WTC11 (cell line): ENCODE data around the gene TSSC4. TPM values are rescaled to one million over a fixed set of nuclear protein-coding genes. Genes with fewer than 3 reads are reported as not detected.

Experiments used
- ATAC-seq: fragments of 200-7000 bp; cut with Tn5 transposase; 2 replicates; pipeline ENCODE4 v1.10.0; 2021; ENCODE audit warnings: mild to moderate bottlenecking, moderate library complexity
- CTCF ChIA-PET: fragments of 300-600 bp; sonication (Branson Sonifier 250); formaldehyde crosslinking; loops from one replicate; lab custom pipeline; 2021; ENCODE audit warnings: antibody characterized with exemption; lab: Charles Lee
- POLR2A ChIA-PET: fragments of 350-600 bp; sonication (Branson Sonifier 250); formaldehyde crosslinking; loops from one replicate; lab custom pipeline; 2021; ENCODE audit warnings: antibody characterized with exemption; lab: Charles Lee
- DNase-seq: peaks from one replicate; pipeline ENCODE4 v3.0.0; 2021; ENCODE audit warnings: low spot score
- H3K27ac Mint-ChIP-seq: 2 replicates; pipeline ENCODE4 v1.8.0; 2021; ENCODE audit warnings: mixed read lengths
- H3K27me3 Mint-ChIP-seq: 2 replicates; pipeline ENCODE4 v1.8.0; 2021; ENCODE audit warnings: low read depth, mild to moderate bottlenecking, moderate library complexity, mixed read lengths
- H3K36me3 Mint-ChIP-seq: 2 replicates; pipeline ENCODE4 v1.8.0; 2021; ENCODE audit warnings: mixed read lengths
- H3K4me1 Mint-ChIP-seq: 2 replicates; pipeline ENCODE4 v1.8.0; 2022; ENCODE audit warnings: mixed read lengths
- H3K4me3 Mint-ChIP-seq: 2 replicates; pipeline ENCODE4 v1.8.0; 2021; ENCODE audit warnings: mild to moderate bottlenecking, moderate library complexity, mixed read lengths
- H3K9me3 Mint-ChIP-seq: 2 replicates; pipeline ENCODE4 v1.8.0; 2021; ENCODE audit warnings: mixed read lengths
- FOXP1 ChIP-seq: sonication (generic); formaldehyde crosslinking; IDR thresholded peaks from 2 replicates; pipeline ENCODE4 v1.8.0; 2022; ENCODE audit warnings: missing genetic modification reagents, mild to moderate bottlenecking, moderate library complexity, borderline replicate concordance
- IRF2 ChIP-seq: sonication (generic); formaldehyde crosslinking; IDR thresholded peaks from 2 replicates; pipeline ENCODE4 v1.8.0; 2022; ENCODE audit warnings: low read depth, missing genetic modification reagents, borderline replicate concordance
- KAT7 ChIP-seq: sonication (generic); formaldehyde crosslinking; IDR thresholded peaks from 2 replicates; pipeline ENCODE4 v1.8.1; 2023; ENCODE audit warnings: missing genetic modification reagents, mild to moderate bottlenecking, borderline replicate concordance
- MYBL2 ChIP-seq: sonication (generic); formaldehyde crosslinking; IDR thresholded peaks from 2 replicates; pipeline ENCODE4 v1.8.1; 2023; ENCODE audit warnings: mild to moderate bottlenecking, moderate library complexity, missing genetic modification reagents
- NFATC4 ChIP-seq: fragments of 250-450 bp; sonication (Bioruptor Pico); IDR thresholded peaks from 2 replicates; pipeline ENCODE4 v1.9.0; 2021; ENCODE audit warnings: mild to moderate bottlenecking
- RELA ChIP-seq: sonication (generic); formaldehyde crosslinking; IDR thresholded peaks from 2 replicates; pipeline ENCODE4 v1.8.1; 2022; ENCODE audit warnings: missing genetic modification reagents, mild to moderate bottlenecking, borderline replicate concordance
- RORB ChIP-seq: fragments of 250-450 bp; sonication (Bioruptor Pico); IDR thresholded peaks from 2 replicates; pipeline ENCODE4 v1.9.0; 2021; ENCODE audit warnings: mild to moderate bottlenecking
- SOX15 ChIP-seq: fragments of 250-450 bp; sonication (Bioruptor Pico); IDR thresholded peaks from 2 replicates; pipeline ENCODE4 v1.9.0; 2021; ENCODE audit warnings: mild to moderate bottlenecking
- TCF7 ChIP-seq: sonication (generic); formaldehyde crosslinking; IDR thresholded peaks from 2 replicates; pipeline ENCODE4 v1.8.0; 2022; ENCODE audit warnings: mild to moderate bottlenecking, low read depth, missing genetic modification reagents, moderate library complexity
- ZNF138 ChIP-seq: sonication (generic); formaldehyde crosslinking; conservative IDR thresholded peaks from 2 replicates; pipeline ENCODE4 v1.8.1; 2022; ENCODE audit warnings: mild to moderate bottlenecking, moderate library complexity, missing genetic modification reagents
- ZNF219 ChIP-seq: sonication (generic); formaldehyde crosslinking; IDR thresholded peaks from 2 replicates; pipeline ENCODE4 v1.8.0; 2023; ENCODE audit warnings: missing genetic modification reagents, mild to moderate bottlenecking, borderline replicate concordance
- ZNF671 ChIP-seq: fragments of 250-450 bp; sonication (Bioruptor Pico); IDR thresholded peaks from 2 replicates; pipeline ENCODE4 v1.8.0; 2021; ENCODE audit warnings: mild to moderate bottlenecking
- total RNA-seq: library from RNA; stranded (reverse); gene quantifications from 3 replicates; pipeline ENCODE4 v1.2.3, GENCODE V29; 2021
- TF ChIP-seq, protein P1 (sequence below): fragments of 250-450 bp; sonication (Bioruptor Pico); IDR thresholded peaks from 2 replicates; pipeline ENCODE4 v1.9.0; 2021; ENCODE audit warnings: mild to moderate bottlenecking, borderline replicate concordance
- TF ChIP-seq, protein P2 (sequence below): sonication (generic); formaldehyde crosslinking; IDR thresholded peaks from 2 replicates; pipeline ENCODE4 v1.8.0; 2022; ENCODE audit warnings: mild to moderate bottlenecking, missing genetic modification reagents
- TF ChIP-seq, protein P3 (sequence below): sonication (generic); formaldehyde crosslinking; IDR thresholded peaks from 2 replicates; pipeline ENCODE4 v1.8.0; 2022; ENCODE audit warnings: mild to moderate bottlenecking, missing genetic modification reagents
- TF ChIP-seq, protein P4 (sequence below): sonication (generic); formaldehyde crosslinking; IDR thresholded peaks from 2 replicates; pipeline ENCODE4 v1.8.1; 2023; ENCODE audit warnings: mild to moderate bottlenecking, missing genetic modification reagents
- TF ChIP-seq, protein P5 (sequence below): fragments of 250-450 bp; sonication (Bioruptor Pico); IDR thresholded peaks from 2 replicates; pipeline ENCODE4 v1.9.0; 2021; ENCODE audit warnings: mild to moderate bottlenecking
- TF ChIP-seq, protein P6 (sequence below): fragments of 200-600 bp; IDR thresholded peaks from 2 replicates; pipeline ENCODE4 v1.8.0; 2022; ENCODE audit warnings: antibody characterized with exemption
- TF ChIP-seq, protein P7 (sequence below): sonication (generic); formaldehyde crosslinking; IDR thresholded peaks from 2 replicates; pipeline ENCODE4 v1.8.1; 2023; ENCODE audit warnings: mild to moderate bottlenecking, missing genetic modification reagents
- TF ChIP-seq, protein P8 (sequence below): fragments of 250-450 bp; sonication (Bioruptor Pico); IDR thresholded peaks from 2 replicates; pipeline ENCODE4 v1.9.0; 2021; ENCODE audit warnings: moderate library complexity, mild to moderate bottlenecking, inconsistent platforms, borderline replicate concordance
- TF ChIP-seq, protein P9 (sequence below): sonication (generic); formaldehyde crosslinking; IDR thresholded peaks from 2 replicates; pipeline ENCODE4 v1.8.1; 2022; ENCODE audit warnings: mild to moderate bottlenecking, missing genetic modification reagents, moderate library complexity, borderline replicate concordance

TSSC4 gene
- total RNA-seq, 1 experiment from 2014 or later, result 41.4 TPM

DNA sequence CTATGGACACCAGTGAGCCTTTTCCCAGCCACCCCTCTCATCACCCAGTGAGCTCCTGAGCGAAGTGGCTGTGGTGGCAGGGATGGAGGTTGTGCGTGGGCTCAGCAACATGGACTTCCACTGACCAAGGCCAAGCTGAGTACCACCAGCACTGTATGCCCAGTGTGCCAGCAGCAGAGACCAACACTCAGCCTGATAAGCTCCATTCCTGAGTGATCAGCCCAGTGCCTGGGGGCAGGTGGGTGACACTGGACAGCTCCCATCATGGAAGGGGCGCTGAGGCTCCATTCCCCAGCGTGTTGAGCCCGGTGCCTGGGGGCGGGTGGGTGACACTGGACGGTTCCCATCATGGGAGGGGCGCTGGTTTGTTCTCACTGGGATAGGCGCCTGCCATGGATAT is 41.0 kb upstream of the TSSC4 start (continued):
- TF ChIP-seq, protein P1, sequence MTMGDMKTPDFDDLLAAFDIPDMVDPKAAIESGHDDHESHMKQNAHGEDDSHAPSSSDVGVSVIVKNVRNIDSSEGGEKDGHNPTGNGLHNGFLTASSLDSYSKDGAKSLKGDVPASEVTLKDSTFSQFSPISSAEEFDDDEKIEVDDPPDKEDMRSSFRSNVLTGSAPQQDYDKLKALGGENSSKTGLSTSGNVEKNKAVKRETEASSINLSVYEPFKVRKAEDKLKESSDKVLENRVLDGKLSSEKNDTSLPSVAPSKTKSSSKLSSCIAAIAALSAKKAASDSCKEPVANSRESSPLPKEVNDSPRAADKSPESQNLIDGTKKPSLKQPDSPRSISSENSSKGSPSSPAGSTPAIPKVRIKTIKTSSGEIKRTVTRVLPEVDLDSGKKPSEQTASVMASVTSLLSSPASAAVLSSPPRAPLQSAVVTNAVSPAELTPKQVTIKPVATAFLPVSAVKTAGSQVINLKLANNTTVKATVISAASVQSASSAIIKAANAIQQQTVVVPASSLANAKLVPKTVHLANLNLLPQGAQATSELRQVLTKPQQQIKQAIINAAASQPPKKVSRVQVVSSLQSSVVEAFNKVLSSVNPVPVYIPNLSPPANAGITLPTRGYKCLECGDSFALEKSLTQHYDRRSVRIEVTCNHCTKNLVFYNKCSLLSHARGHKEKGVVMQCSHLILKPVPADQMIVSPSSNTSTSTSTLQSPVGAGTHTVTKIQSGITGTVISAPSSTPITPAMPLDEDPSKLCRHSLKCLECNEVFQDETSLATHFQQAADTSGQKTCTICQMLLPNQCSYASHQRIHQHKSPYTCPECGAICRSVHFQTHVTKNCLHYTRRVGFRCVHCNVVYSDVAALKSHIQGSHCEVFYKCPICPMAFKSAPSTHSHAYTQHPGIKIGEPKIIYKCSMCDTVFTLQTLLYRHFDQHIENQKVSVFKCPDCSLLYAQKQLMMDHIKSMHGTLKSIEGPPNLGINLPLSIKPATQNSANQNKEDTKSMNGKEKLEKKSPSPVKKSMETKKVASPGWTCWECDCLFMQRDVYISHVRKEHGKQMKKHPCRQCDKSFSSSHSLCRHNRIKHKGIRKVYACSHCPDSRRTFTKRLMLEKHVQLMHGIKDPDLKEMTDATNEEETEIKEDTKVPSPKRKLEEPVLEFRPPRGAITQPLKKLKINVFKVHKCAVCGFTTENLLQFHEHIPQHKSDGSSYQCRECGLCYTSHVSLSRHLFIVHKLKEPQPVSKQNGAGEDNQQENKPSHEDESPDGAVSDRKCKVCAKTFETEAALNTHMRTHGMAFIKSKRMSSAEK (CRISPR knock-in tag), result no peak
- TF ChIP-seq RORB, result no peak
- TF ChIP-seq, protein P2, sequence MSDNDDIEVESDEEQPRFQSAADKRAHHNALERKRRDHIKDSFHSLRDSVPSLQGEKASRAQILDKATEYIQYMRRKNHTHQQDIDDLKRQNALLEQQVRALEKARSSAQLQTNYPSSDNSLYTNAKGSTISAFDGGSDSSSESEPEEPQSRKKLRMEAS (CRISPR knock-in tag), result no peak
- TF ChIP-seq, protein P3, sequence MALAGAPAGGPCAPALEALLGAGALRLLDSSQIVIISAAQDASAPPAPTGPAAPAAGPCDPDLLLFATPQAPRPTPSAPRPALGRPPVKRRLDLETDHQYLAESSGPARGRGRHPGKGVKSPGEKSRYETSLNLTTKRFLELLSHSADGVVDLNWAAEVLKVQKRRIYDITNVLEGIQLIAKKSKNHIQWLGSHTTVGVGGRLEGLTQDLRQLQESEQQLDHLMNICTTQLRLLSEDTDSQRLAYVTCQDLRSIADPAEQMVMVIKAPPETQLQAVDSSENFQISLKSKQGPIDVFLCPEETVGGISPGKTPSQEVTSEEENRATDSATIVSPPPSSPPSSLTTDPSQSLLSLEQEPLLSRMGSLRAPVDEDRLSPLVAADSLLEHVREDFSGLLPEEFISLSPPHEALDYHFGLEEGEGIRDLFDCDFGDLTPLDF (CRISPR knock-in tag), result no peak
- TF ChIP-seq, protein P4, sequence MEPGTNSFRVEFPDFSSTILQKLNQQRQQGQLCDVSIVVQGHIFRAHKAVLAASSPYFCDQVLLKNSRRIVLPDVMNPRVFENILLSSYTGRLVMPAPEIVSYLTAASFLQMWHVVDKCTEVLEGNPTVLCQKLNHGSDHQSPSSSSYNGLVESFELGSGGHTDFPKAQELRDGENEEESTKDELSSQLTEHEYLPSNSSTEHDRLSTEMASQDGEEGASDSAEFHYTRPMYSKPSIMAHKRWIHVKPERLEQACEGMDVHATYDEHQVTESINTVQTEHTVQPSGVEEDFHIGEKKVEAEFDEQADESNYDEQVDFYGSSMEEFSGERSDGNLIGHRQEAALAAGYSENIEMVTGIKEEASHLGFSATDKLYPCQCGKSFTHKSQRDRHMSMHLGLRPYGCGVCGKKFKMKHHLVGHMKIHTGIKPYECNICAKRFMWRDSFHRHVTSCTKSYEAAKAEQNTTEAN, result no peak

DNA sequence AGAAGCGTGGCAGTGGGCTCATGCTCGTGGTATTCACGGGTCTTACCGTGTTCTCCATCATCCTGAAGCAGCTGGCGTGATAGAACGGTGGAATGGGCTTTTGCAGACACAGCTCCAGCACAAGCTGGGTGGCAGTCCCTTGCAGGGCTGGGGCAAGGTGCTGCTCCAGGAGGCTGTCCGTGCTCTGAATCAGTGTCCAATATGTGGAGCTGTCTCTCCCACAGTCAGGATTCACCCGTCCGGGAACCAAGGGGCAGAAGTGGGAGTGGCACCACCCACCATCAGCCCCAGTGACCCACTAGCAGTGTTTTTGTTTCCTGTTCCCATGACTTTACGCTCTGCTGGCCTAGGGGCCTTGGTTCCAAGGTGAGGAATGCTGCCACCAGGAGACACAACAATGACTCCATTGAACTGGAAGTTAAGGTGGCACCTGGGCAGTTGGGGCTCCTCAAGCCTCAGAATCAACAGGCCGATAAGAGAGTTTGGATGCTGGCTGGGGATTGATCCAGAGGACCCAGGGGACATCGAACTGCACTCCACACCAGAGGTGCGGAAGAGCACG is 40.4 kb upstream of the TSSC4 start:
- DNase-seq (no peak), ATAC-seq (no peak)
- Mint-ChIP-seq H3K4me3 (no peak overlapping the region), H3K4me1 (no peaks in the 10 kb centered on the region), H3K27me3 (peaks cover 23% of the 10 kb centered on the region), H3K9me3 (peaks cover 15% of the 10 kb centered on the region), H3K27ac (no peak overlapping the region), H3K36me3 (peaks cover 2% of the 10 kb centered on the region; the same call in 1 of the 2 replicates)
- ChIA-PET CTCF (no interaction called here), POLR2A (no interaction called here)
- TF ChIP-seq MYBL2 (CRISPR knock-in tag) (no peak), NFATC4 (CRISPR knock-in tag) (no peak), ZNF671 (CRISPR knock-in tag) (no peak), SOX15 (CRISPR knock-in tag) (no peak), RELA (CRISPR knock-in tag) (no peak), ZNF219 (CRISPR knock-in tag) (no peak), FOXP1 (CRISPR knock-in tag) (no peak), ZNF138 (CRISPR knock-in tag) (no peak), KAT7 (CRISPR knock-in tag) (no peak), IRF2 (CRISPR knock-in tag) (no peak), TCF7 (CRISPR knock-in tag) (no peak)
- TF ChIP-seq, protein P5, sequence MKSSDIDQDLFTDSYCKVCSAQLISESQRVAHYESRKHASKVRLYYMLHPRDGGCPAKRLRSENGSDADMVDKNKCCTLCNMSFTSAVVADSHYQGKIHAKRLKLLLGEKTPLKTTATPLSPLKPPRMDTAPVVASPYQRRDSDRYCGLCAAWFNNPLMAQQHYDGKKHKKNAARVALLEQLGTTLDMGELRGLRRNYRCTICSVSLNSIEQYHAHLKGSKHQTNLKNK (CRISPR knock-in tag), result no peak
- TF ChIP-seq, protein P6, sequence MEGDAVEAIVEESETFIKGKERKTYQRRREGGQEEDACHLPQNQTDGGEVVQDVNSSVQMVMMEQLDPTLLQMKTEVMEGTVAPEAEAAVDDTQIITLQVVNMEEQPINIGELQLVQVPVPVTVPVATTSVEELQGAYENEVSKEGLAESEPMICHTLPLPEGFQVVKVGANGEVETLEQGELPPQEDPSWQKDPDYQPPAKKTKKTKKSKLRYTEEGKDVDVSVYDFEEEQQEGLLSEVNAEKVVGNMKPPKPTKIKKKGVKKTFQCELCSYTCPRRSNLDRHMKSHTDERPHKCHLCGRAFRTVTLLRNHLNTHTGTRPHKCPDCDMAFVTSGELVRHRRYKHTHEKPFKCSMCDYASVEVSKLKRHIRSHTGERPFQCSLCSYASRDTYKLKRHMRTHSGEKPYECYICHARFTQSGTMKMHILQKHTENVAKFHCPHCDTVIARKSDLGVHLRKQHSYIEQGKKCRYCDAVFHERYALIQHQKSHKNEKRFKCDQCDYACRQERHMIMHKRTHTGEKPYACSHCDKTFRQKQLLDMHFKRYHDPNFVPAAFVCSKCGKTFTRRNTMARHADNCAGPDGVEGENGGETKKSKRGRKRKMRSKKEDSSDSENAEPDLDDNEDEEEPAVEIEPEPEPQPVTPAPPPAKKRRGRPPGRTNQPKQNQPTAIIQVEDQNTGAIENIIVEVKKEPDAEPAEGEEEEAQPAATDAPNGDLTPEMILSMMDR, result no peak
- TF ChIP-seq, protein P7, sequence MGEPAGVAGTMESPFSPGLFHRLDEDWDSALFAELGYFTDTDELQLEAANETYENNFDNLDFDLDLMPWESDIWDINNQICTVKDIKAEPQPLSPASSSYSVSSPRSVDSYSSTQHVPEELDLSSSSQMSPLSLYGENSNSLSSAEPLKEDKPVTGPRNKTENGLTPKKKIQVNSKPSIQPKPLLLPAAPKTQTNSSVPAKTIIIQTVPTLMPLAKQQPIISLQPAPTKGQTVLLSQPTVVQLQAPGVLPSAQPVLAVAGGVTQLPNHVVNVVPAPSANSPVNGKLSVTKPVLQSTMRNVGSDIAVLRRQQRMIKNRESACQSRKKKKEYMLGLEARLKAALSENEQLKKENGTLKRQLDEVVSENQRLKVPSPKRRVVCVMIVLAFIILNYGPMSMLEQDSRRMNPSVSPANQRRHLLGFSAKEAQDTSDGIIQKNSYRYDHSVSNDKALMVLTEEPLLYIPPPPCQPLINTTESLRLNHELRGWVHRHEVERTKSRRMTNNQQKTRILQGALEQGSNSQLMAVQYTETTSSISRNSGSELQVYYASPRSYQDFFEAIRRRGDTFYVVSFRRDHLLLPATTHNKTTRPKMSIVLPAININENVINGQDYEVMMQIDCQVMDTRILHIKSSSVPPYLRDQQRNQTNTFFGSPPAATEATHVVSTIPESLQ (CRISPR knock-in tag), result no peak
- TF ChIP-seq, protein P8, sequence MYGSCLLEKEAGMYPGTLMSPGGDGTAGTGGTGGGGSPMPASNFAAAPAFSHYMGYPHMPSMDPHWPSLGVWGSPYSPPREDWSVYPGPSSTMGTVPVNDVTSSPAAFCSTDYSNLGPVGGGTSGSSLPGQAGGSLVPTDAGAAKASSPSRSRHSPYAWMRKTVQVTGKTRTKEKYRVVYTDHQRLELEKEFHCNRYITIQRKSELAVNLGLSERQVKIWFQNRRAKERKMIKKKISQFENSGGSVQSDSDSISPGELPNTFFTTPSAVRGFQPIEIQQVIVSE (CRISPR knock-in tag), result no peak
- TF ChIP-seq, protein P9, sequence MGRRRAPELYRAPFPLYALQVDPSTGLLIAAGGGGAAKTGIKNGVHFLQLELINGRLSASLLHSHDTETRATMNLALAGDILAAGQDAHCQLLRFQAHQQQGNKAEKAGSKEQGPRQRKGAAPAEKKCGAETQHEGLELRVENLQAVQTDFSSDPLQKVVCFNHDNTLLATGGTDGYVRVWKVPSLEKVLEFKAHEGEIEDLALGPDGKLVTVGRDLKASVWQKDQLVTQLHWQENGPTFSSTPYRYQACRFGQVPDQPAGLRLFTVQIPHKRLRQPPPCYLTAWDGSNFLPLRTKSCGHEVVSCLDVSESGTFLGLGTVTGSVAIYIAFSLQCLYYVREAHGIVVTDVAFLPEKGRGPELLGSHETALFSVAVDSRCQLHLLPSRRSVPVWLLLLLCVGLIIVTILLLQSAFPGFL (CRISPR knock-in tag), result no peak
